K562 (cell line): ENCODE measurements around the gene CEBPB. TPM values are rescaled to one million over a fixed set of nuclear protein-coding genes. Genes with fewer than 3 reads are reported as not detected.

Experiments
- BHLHE40 ChIP-seq: IDR thresholded peaks from 2 replicates; pipeline ENCODE4 v1.6.1; 2011; ENCODE audit warnings: low read length, improper control_type of control experiment
- CBFB ChIP-seq: sonication (generic); formaldehyde crosslinking; IDR thresholded peaks from 2 replicates; pipeline ENCODE4 v1.4.0; 2020; ENCODE audit warnings: mild to moderate bottlenecking, missing genetic modification reagents
- CREM ChIP-seq: IDR thresholded peaks from 2 replicates; pipeline ENCODE4 v1.6.1; 2014; ENCODE audit warnings: antibody characterized with exemption, low read depth
- FOXA3 ChIP-seq, 2 experiments: fragments of 450-650 bp in 1 of 2; sonication (generic) in 1 of 2; formaldehyde crosslinking; IDR thresholded peaks in 1 of 2; conservative IDR thresholded peaks in 1 of 2; 2 replicates each; pipeline versions ENCODE4 v1.4.0 to v1.8.0; 2020 to 2022; ENCODE audit warnings: mild to moderate bottlenecking in 2 of 2, missing genetic modification reagents in 1 of 2
- GMEB1 ChIP-seq: fragments of 250-450 bp; sonication (Bioruptor Pico); IDR thresholded peaks from 2 replicates; pipeline ENCODE4 v1.4.0; 2020; ENCODE audit warnings: mild to moderate bottlenecking
- HES1 ChIP-seq: fragments of 450-650 bp; IDR thresholded peaks from 2 replicates; pipeline ENCODE4 v1.6.1; 2016; ENCODE audit warnings: low read depth, mild to moderate bottlenecking, moderate library complexity
- HMGXB4 ChIP-seq: sonication (generic); formaldehyde crosslinking; IDR thresholded peaks from 2 replicates; pipeline ENCODE4 v1.8.1; 2023; ENCODE audit warnings: mild to moderate bottlenecking, missing genetic modification reagents
- MAX ChIP-seq: sonication (generic); formaldehyde crosslinking; IDR thresholded peaks from 2 replicates; pipeline ENCODE4 v1.9.0; 2022; ENCODE audit warnings: mild to moderate bottlenecking, missing genetic modification reagents
- MBD2 ChIP-seq: sonication (generic); IDR thresholded peaks from 2 replicates; pipeline ENCODE4 v1.6.1; 2016; ENCODE audit warnings: low read depth, borderline replicate concordance
- MECOM ChIP-seq: fragments of 250-450 bp; sonication (Bioruptor Pico); IDR thresholded peaks from 2 replicates; pipeline ENCODE4 v1.8.0; 2022; ENCODE audit warnings: inconsistent platforms
- NFIX ChIP-seq: fragments of 250-450 bp; sonication (Bioruptor Pico); IDR thresholded peaks from 2 replicates; pipeline ENCODE4 v1.4.0; 2020; ENCODE audit warnings: low read depth, mild to moderate bottlenecking, moderate library complexity
- NR1H2 ChIP-seq: sonication (generic); formaldehyde crosslinking; IDR thresholded peaks from 2 replicates; pipeline ENCODE4 v1.4.0; 2020; ENCODE audit warnings: mild to moderate bottlenecking, missing genetic modification reagents
- PCBP1 ChIP-seq: fragments of 200-400 bp; formaldehyde crosslinking; IDR thresholded peaks from 2 replicates; pipeline ENCODE4 v1.6.1; 2018; ENCODE audit warnings: mild to moderate bottlenecking, low read depth, low read length; ENCODE audit not compliant: poor library complexity, severe bottlenecking
- SMAD1 ChIP-seq: fragments of 150-350 bp; IDR thresholded peaks from 2 replicates; pipeline ENCODE4 v1.6.1; 2014; ENCODE audit warnings: low read length, low read depth; ENCODE audit not compliant: partially characterized antibody
- SREBF1 ChIP-seq: fragments of 150-350 bp; IDR thresholded peaks from 2 replicates; pipeline ENCODE4 v1.6.1; 2014; ENCODE audit warnings: antibody characterized with exemption, low read depth, low read length, borderline replicate concordance
- SUPT5H ChIP-seq: fragments of 450-650 bp; IDR thresholded peaks from 2 replicates; pipeline ENCODE4 v1.6.1; 2016
- TBL1XR1 ChIP-seq, 2 experiments: IDR thresholded peaks; 2 replicates each; pipeline ENCODE4 v1.6.1; 2012; ENCODE audit warnings: improper control_type of control experiment in 2 of 2, low read length in 2 of 2, mild to moderate bottlenecking in 1 of 2
- TEAD2 ChIP-seq: fragments of 450-650 bp; IDR thresholded peaks from 2 replicates; pipeline ENCODE4 v1.6.1; 2016; ENCODE audit warnings: missing genetic modification characterization, control low read depth, missing compliant biosample characterization
- TSC22D4 ChIP-seq: fragments of 450-650 bp; IDR thresholded peaks from 2 replicates; pipeline ENCODE4 v1.6.1; 2016; ENCODE audit warnings: missing genetic modification characterization, missing biosample characterization, control low read depth
- ZNF12 ChIP-seq: sonication (generic); formaldehyde crosslinking; IDR thresholded peaks from 2 replicates; pipeline ENCODE4 v1.4.0; 2020; ENCODE audit warnings: mild to moderate bottlenecking, missing genetic modification reagents
- ZNF134 ChIP-seq: fragments of 250-450 bp; sonication (Bioruptor Pico); conservative IDR thresholded peaks from 2 replicates; pipeline ENCODE4 v1.4.0; 2020
- ZNF354B ChIP-seq: fragments of 250-450 bp; sonication (Bioruptor Pico); IDR thresholded peaks from 2 replicates; pipeline ENCODE4 v1.4.0; 2020
- ZNF511 ChIP-seq: sonication (generic); formaldehyde crosslinking; IDR thresholded peaks from 2 replicates; pipeline ENCODE4 v1.8.0; 2022; ENCODE audit warnings: mild to moderate bottlenecking, missing genetic modification reagents
- ZNF57 ChIP-seq: fragments of 450-650 bp; formaldehyde crosslinking; IDR thresholded peaks from 2 replicates; pipeline ENCODE4 v1.4.0; 2020; ENCODE audit warnings: mild to moderate bottlenecking, moderate library complexity
- polyA plus RNA-seq, 8 experiments: library from polyadenylated mRNA; depleted of rRNA in 4 of 8; stranded (reverse) in 5 of 8; unstranded in 3 of 8; fragments of >200 nt; fragmentation: Nextera tagmentation in 2 of 8; fragmentation: Illumina TruSeq in 1 of 8; extraction: Ambion mirVana in 2 of 8; extraction: Trizol in 1 of 8; gene quantifications; 2 replicates each; pipeline versions ENCODE4 v1.2.1 to v1.2.3, GENCODE V29; 2011 to 2014; ENCODE audit warnings: inconsistent platforms in 1 of 8, missing spikeins in 1 of 8
- total RNA-seq, 7 experiments: library from RNA; depleted of rRNA in 6 of 7; stranded (reverse); fragments of >200 nt in 6 of 7; fragmentation: Illumina TruSeq in 2 of 7; extraction: Trizol in 2 of 7; gene quantifications; 2 replicates each; pipeline versions ENCODE4 v1.2.1 to v1.2.3, GENCODE V29; 2011 to 2021; ENCODE audit warnings: low replicate concordance in 1 of 7

The CEBPB gene
- total and polyA plus RNA-seq, 9 of the 15 experiments (the other 6 are each of a cell fraction or from before 2014, with no cell fraction given): 1.2 to 72.6 (median 7.8) TPM

- TF ChIP-seq PCBP1 (peak; percentile 69), FOXA3 (CRISPR knock-in tag; conservative IDR thresholded peaks at IDR 0.05 in 1 of 2, IDR thresholded peaks at IDR 0.05 in 1 of 2) (no peak), HMGXB4 (no peak), MAX (CRISPR knock-in tag) (0 out of 2 replicates have a peak, but pooled peaks have one; percentile 15), TSC22D4 (tag) (no peak), ZNF134 (no peak), BHLHE40 (no peak), CBFB (CRISPR knock-in tag) (no peak), ZNF511 (no peak), HES1 (no peak), ZNF354B (no peak), SUPT5H (no peak), NFIX (CRISPR knock-in tag) (no peak), MECOM (CRISPR knock-in tag) (no peak), NR1H2 (CRISPR knock-in tag) (0 out of 2 replicates have a peak, but pooled peaks have one; percentile 3), SMAD1 (no peak), TBL1XR1 (IDR thresholded peaks at IDR 0.05; ENCODE audit: low read length in 2 of 2) (no peak), MBD2 (0 out of 2 replicates have a peak, but pooled peaks have one; percentile 14), TEAD2 (no peak), GMEB1 (no peak), CREM (no peak), ZNF57 (CRISPR knock-in tag) (no peak), ZNF12 (CRISPR knock-in tag) (no peak), SREBF1 (no peak)
Measured at GRCh38 chr20:50189681-50190250, 864 bp upstream of the CEBPB start (continued).
